Smooth muscle cell (in vitro differentiated cells): ENCODE measurements around the gene MEGF11. TPM values are rescaled to one million over a fixed set of nuclear protein-coding genes. Genes with fewer than 3 reads are reported as not detected.
A peak's percentile ranks its signal among the peaks of the same experiment; 100 is the strongest.

Experiments used
- DNase-seq: peaks from one replicate; lab custom pipeline; 2025; ENCODE audit not compliant: unreplicated experiment; lab: John Stamatoyannopoulos, UW
- H2AFZ ChIP-seq: fragments of 200-600 bp; sonication (generic); 2 replicates; pipeline ENCODE4 v1.6.0; 2016; ENCODE audit warnings: antibody characterized with exemption, low read depth, mild to moderate bottlenecking
- H3F3A ChIP-seq: fragments of 200-600 bp; sonication (generic); 2 replicates; pipeline ENCODE4 v1.6.0; 2017; ENCODE audit warnings: antibody characterized with exemption, low read depth
- H3K27ac ChIP-seq: fragments of 200-600 bp; sonication (generic); 2 replicates; pipeline ENCODE4 v1.5.1; 2016; ENCODE audit warnings: low read depth, mild to moderate bottlenecking
- H3K27me3 ChIP-seq: fragments of 200-600 bp; sonication (generic); 2 replicates; pipeline ENCODE4 v1.6.1; 2016; ENCODE audit warnings: low read depth, mild to moderate bottlenecking
- H3K36me3 ChIP-seq: fragments of 200-600 bp; sonication (generic); 2 replicates; pipeline ENCODE4 v1.5.1; 2016; ENCODE audit warnings: low read depth
- H3K4me1 ChIP-seq: fragments of 200-600 bp; sonication (generic); 2 replicates; pipeline ENCODE4 v1.5.1; 2016; ENCODE audit warnings: low read depth
- H3K4me2 ChIP-seq: fragments of 200-600 bp; sonication (generic); 2 replicates; pipeline ENCODE4 v1.6.0; 2016; ENCODE audit warnings: mild to moderate bottlenecking
- H3K4me3 ChIP-seq: fragments of 200-600 bp; sonication (generic); 2 replicates; pipeline ENCODE4 v1.5.1; 2016; ENCODE audit warnings: mild to moderate bottlenecking
- H3K79me2 ChIP-seq: fragments of 200-600 bp; sonication (generic); 2 replicates; pipeline ENCODE4 v1.6.0; 2016; ENCODE audit warnings: low read depth, mild to moderate bottlenecking
- H3K9ac ChIP-seq: fragments of 200-600 bp; sonication (generic); 2 replicates; pipeline ENCODE4 v1.6.0; 2016; ENCODE audit warnings: low read depth
- H3K9me3 ChIP-seq: fragments of 200-600 bp; sonication (generic); replicated peaks from 2 replicates; pipeline ENCODE4 v1.5.1; 2016; ENCODE audit warnings: low read depth
- H4K20me1 ChIP-seq: fragments of 200-600 bp; sonication (generic); 2 replicates; pipeline ENCODE4 v1.6.0; 2016; ENCODE audit warnings: low read depth
- WGBS: methylation state at CpG from one replicate; pipeline ENCODE4 v1.1.7; 2016; ENCODE audit warnings: low lambda C conversion rate; 5-methylcytosine and 5-hydroxymethylcytosine counted together
- polyA plus RNA-seq: library from polyadenylated mRNA; unstranded; fragments of >200 nt; fragmentation: Nextera tagmentation; extraction: Ambion mirVana; gene quantifications from 2 replicates; pipeline ENCODE4 v1.2.1, GENCODE V29; 2016
- total RNA-seq: library from RNA; depleted of rRNA; stranded (reverse); fragments of >200 nt; gene quantifications from 2 replicates; pipeline ENCODE4 v1.2.3, GENCODE V29; 2014
- TF ChIP-seq, protein P1 (sequence below): fragments of 200-600 bp; sonication (generic); IDR thresholded peaks from 2 replicates; pipeline ENCODE4 v1.5.1; 2017; ENCODE audit warnings: borderline replicate concordance, mild to moderate bottlenecking, antibody characterized with exemption; ENCODE audit not compliant: insufficient read depth, poor library complexity, severe bottlenecking

MEGF11 gene
- total and polyA plus RNA-seq, 2 experiments from 2014 or later, result 0.08 TPM; not detected in 1

DNA sequence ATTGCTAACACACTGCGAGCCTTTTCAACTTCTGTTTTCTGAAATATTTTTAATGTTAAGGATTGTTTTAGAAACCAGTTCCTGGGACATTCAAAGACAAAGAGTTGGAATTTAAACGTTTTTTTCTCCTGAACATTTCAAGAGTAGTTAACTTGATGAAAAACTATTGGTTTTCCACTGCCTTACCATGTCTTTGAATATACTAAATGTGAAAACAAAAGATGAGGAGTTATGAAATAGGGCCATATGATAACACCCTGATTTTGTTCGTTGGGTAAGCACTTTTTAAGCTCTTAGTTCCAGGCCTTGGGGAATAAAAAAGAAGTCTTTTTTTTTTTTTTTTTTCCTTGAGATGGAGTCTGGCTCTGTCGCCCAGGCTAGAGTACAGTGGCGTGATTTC, 42.6 kb upstream of the MEGF11 start:
- no peak overlapping the region for H3K27ac ChIP-seq
- no peak overlapping the region for H3K4me2 ChIP-seq
- no peak overlapping the region for H3K9ac ChIP-seq
- H2AFZ ChIP-seq, result no peak overlapping the region
- H3K9me3 ChIP-seq, result no peaks in the 10 kb centered on the region
- TF ChIP-seq, protein P1, sequence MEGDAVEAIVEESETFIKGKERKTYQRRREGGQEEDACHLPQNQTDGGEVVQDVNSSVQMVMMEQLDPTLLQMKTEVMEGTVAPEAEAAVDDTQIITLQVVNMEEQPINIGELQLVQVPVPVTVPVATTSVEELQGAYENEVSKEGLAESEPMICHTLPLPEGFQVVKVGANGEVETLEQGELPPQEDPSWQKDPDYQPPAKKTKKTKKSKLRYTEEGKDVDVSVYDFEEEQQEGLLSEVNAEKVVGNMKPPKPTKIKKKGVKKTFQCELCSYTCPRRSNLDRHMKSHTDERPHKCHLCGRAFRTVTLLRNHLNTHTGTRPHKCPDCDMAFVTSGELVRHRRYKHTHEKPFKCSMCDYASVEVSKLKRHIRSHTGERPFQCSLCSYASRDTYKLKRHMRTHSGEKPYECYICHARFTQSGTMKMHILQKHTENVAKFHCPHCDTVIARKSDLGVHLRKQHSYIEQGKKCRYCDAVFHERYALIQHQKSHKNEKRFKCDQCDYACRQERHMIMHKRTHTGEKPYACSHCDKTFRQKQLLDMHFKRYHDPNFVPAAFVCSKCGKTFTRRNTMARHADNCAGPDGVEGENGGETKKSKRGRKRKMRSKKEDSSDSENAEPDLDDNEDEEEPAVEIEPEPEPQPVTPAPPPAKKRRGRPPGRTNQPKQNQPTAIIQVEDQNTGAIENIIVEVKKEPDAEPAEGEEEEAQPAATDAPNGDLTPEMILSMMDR, result no peak
- H3K27me3 ChIP-seq, result no peaks in the 10 kb centered on the region
- H3K4me1 ChIP-seq, result peaks cover 25% of the 10 kb centered on the region
- DNase-seq, result no peak
- H3F3A ChIP-seq, result peaks cover 10% of the 10 kb centered on the region
- WGBS, result 84% methylated on average over 5 of the region's 5 CpGs
- H4K20me1 ChIP-seq, result no peaks in the 10 kb centered on the region
- H3K4me3 ChIP-seq, result no peak overlapping the region
- H3K36me3 ChIP-seq, result no peaks in the 10 kb centered on the region
- H3K79me2 ChIP-seq, result peaks cover 17% of the 10 kb centered on the region

DNA sequence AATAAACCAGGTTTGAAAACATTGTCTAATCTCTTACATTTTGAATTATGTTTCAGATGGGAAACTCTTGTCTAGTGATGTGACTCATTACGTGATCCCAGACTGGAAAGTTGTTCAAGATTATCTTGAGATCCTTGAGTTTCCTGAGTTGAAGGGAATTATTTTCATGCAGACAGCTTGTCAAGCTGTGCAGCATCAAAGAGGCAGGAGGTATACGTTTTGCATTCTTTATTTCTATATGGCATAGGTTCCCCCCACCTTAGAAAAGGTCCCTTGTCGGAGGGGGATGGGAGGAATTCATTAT, 41.3 kb upstream of the MEGF11 start:
- H2AFZ ChIP-seq, result no peak overlapping the region
- H4K20me1 ChIP-seq, result no peaks in the 10 kb centered on the region
- H3K4me3 ChIP-seq, result peak overlapping the region; percentile 75
- 39% methylated on average over 3 of the region's 3 CpGs for WGBS
- H3K9me3 ChIP-seq, result no peaks in the 10 kb centered on the region
- no peak overlapping the region for H3K9ac ChIP-seq
- H3K4me1 ChIP-seq, result peaks cover 25% of the 10 kb centered on the region
- H3F3A ChIP-seq, result peaks cover 10% of the 10 kb centered on the region
- H3K27me3 ChIP-seq, result no peaks in the 10 kb centered on the region
- H3K79me2 ChIP-seq, result peaks cover 17% of the 10 kb centered on the region
- H3K36me3 ChIP-seq, result no peaks in the 10 kb centered on the region
- TF ChIP-seq, protein P1, result no peak
- H3K4me2 ChIP-seq, result peak overlapping the region; percentile 96
- peak overlapping the region; percentile 52 for H3K27ac ChIP-seq
- no peak for DNase-seq

- Histone ChIP-seq H3K27ac (peak overlapping the region; percentile 52), H3K4me1 (peaks cover 25% of the 10 kb centered on the region), H3F3A (peaks cover 10% of the 10 kb centered on the region), H3K4me2 (peak overlapping the region; percentile 96), H4K20me1 (no peaks in the 10 kb centered on the region), H3K79me2 (peaks cover 17% of the 10 kb centered on the region), H3K9ac (peak overlapping the region; percentile 62), H3K27me3 (no peaks in the 10 kb centered on the region), H3K4me3 (peak overlapping the region; percentile 75), H3K9me3 (no peaks in the 10 kb centered on the region), H2AFZ (peak overlapping the region; percentile 94), H3K36me3 (no peaks in the 10 kb centered on the region)
- no peak for DNase-seq
- TF ChIP-seq, protein P1, result no peak
- WGBS, result 4% methylated on average over 16 of the region's 16 CpGs
Measured at GRCh38 chr15:66294157-66294931, 40.8 kb upstream of the MEGF11 start.
